GM18505 (cell line): ENCODE measurements around the gene MRPS25.

Experiments used
- ATAC-seq: cut with Tn5 transposase; IDR thresholded peaks from one replicate; pipeline ENCODE4 v1.9.1; 2021; ENCODE audit not compliant: unreplicated experiment
- POLR2A ChIP-seq: IDR thresholded peaks from 4 replicates; pipeline ENCODE4 v1.6.1; 2011; ENCODE audit warnings: borderline replicate concordance; ENCODE audit not compliant: insufficient read depth, insufficient read length; ENCODE audit errors: extremely low read depth

Gene MRPS25

GRCh38 chr3:15066467-15066866 lies 1.4 kb upstream of the MRPS25 start:
- no peak for TF ChIP-seq POLR2A
- ATAC-seq: no peak

- TF ChIP-seq POLR2A: no peak
- no peak for ATAC-seq
These were observed 464 bp upstream of the MRPS25 start for GRCh38 chr3:15065550-15066007.

GRCh38 chr3:15064299-15064834 lies 748 bp downstream of the MRPS25 start:
- no peak for TF ChIP-seq POLR2A
- peak; percentile 5 for ATAC-seq

- no peak for ATAC-seq
- TF ChIP-seq POLR2A: no peak
These were observed 1.3 kb downstream of the MRPS25 start for GRCh38 chr3:15063656-15064286.

GRCh38 chr3:15063238-15063637 lies 1.9 kb downstream of the MRPS25 start:
- ATAC-seq: no peak
- TF ChIP-seq POLR2A: no peak

- TF ChIP-seq POLR2A: no peak
- ATAC-seq: no peak
These were observed 5.1 kb downstream of the MRPS25 start for GRCh38 chr3:15060029-15060428.

- ATAC-seq: no peak
- no peak for TF ChIP-seq POLR2A
These were observed 8.3 kb downstream of the MRPS25 start for GRCh38 chr3:15056676-15057404.

- ATAC-seq: peak; percentile 45
These were observed 10.0 kb downstream of the MRPS25 start for GRCh38 chr3:15055019-15055557.

GRCh38 chr3:15053541-15053940 lies 11.6 kb downstream of the MRPS25 start:
- TF ChIP-seq POLR2A: no peak
- no peak for ATAC-seq

More at GRCh38 chr3:15055019-15055557, 10.0 kb downstream of the MRPS25 start:
- no peak for TF ChIP-seq POLR2A

- ATAC-seq: no peak
- TF ChIP-seq POLR2A: no peak
These were observed 12.5 kb downstream of the MRPS25 start for GRCh38 chr3:15052335-15053242.

- no peak for TF ChIP-seq POLR2A
- peak; percentile 45 for ATAC-seq
These were observed 13.6 kb downstream of the MRPS25 start for GRCh38 chr3:15051531-15051930.

- no peak for TF ChIP-seq POLR2A
- peak; percentile 78 for ATAC-seq
These were observed 14.6 kb downstream of the MRPS25 start for GRCh38 chr3:15050405-15051092.
